HFFc6 (cell line): Measurements from ENCODE around the gene CFAP141. TPM values are rescaled to one million over a fixed set of nuclear protein-coding genes. Genes with fewer than 3 reads are reported as not detected.

ENCODE experiments used
- DNase-seq: peaks from one replicate; pipeline ENCODE4 v3.0.0-alpha.2; 2018
- H3K27ac Mint-ChIP-seq: 2 replicates; pipeline ENCODE4 v1.8.0; 2020; ENCODE audit warnings: mild to moderate bottlenecking, mixed read lengths
- H3K27me3 Mint-ChIP-seq: 2 replicates; pipeline ENCODE4 v1.8.0; 2021; ENCODE audit warnings: mild to moderate bottlenecking, moderate library complexity, mixed read lengths; ENCODE audit not compliant: insufficient read depth
- H3K36me3 Mint-ChIP-seq: 2 replicates; pipeline ENCODE4 v1.8.0; 2021; ENCODE audit warnings: low read depth, mixed read lengths
- H3K4me1 Mint-ChIP-seq: 2 replicates; pipeline ENCODE4 v1.8.0; 2020; ENCODE audit warnings: low read depth, mixed read lengths
- H3K4me3 Mint-ChIP-seq: 2 replicates; pipeline ENCODE4 v1.8.0; 2020; ENCODE audit warnings: mild to moderate bottlenecking, moderate library complexity, mixed read lengths
- H3K9me3 Mint-ChIP-seq: 2 replicates; pipeline ENCODE4 v1.8.0; 2020; ENCODE audit warnings: mild to moderate bottlenecking, mixed read lengths
- total RNA-seq, 6 experiments: library from RNA; stranded (reverse); fragmentation: NEBNext Ultra II Directional; extraction: Animal tissue kit (Norgen Biotek cat#: 25700); gene quantifications; 2 replicates in 1 of 6; 3 replicates in 5 of 6; pipeline ENCODE4 v1.2.3, GENCODE V29; 2021
- TF ChIP-seq, protein P1 (sequence below): fragments of 200-600 bp; sonication (generic); IDR thresholded peaks from 2 replicates; pipeline ENCODE4 v1.5.0; 2021; ENCODE audit warnings: antibody characterized with exemption, mild to moderate bottlenecking

Gene CFAP141
- total RNA-seq, 6 experiments from 2014 or later: not detected

DNA sequence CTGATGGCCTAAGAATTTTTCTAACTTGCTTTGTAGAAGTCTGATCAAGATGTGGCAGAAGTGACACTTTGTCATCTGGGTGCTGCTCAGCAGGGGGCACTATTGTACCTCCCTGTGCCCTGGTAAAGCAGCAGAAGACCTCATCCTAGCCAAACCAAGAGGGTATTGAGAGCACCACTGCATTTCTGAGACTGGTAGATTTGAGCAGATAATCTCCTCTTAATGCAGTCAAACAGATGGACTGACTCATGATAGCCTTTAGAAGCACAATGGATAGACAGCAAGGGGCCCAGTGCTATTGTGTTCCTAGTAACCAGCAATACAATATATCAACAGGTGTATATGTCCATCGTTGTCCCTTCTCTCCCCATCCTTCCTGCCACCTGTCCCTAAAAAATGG, 20.0 kb downstream of the CFAP141 start:
- H3K27ac Mint-ChIP-seq: no peak overlapping the region
- peaks cover 14% of the 10 kb centered on the region for H3K27me3 Mint-ChIP-seq
- H3K4me1 Mint-ChIP-seq: peaks cover 31% of the 10 kb centered on the region
- peak; percentile 36 for DNase-seq
- H3K4me3 Mint-ChIP-seq: no peak overlapping the region
- no peaks in the 10 kb centered on the region; the same call in 1 of the 2 replicates for H3K9me3 Mint-ChIP-seq
- H3K36me3 Mint-ChIP-seq: peaks cover 19% of the 10 kb centered on the region
- TF ChIP-seq, protein P1, sequence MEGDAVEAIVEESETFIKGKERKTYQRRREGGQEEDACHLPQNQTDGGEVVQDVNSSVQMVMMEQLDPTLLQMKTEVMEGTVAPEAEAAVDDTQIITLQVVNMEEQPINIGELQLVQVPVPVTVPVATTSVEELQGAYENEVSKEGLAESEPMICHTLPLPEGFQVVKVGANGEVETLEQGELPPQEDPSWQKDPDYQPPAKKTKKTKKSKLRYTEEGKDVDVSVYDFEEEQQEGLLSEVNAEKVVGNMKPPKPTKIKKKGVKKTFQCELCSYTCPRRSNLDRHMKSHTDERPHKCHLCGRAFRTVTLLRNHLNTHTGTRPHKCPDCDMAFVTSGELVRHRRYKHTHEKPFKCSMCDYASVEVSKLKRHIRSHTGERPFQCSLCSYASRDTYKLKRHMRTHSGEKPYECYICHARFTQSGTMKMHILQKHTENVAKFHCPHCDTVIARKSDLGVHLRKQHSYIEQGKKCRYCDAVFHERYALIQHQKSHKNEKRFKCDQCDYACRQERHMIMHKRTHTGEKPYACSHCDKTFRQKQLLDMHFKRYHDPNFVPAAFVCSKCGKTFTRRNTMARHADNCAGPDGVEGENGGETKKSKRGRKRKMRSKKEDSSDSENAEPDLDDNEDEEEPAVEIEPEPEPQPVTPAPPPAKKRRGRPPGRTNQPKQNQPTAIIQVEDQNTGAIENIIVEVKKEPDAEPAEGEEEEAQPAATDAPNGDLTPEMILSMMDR: peak; percentile 71

GRCh38 chr1:154183046-154183915, 22.9 kb downstream of the CFAP141 start:
- peaks cover 47% of the 10 kb centered on the region for H3K4me1 Mint-ChIP-seq
- TF ChIP-seq, protein P1: no peak; the same call in 1 of the 2 replicates
- peak overlapping the region; percentile 97 for H3K27ac Mint-ChIP-seq
- H3K9me3 Mint-ChIP-seq: no peaks in the 10 kb centered on the region; the same call in 1 of the 2 replicates
- peak overlapping the region; percentile 99 for H3K4me3 Mint-ChIP-seq
- peaks cover 12% of the 10 kb centered on the region for H3K27me3 Mint-ChIP-seq
- DNase-seq: peak; percentile 97
- H3K36me3 Mint-ChIP-seq: peaks cover 40% of the 10 kb centered on the region

- Mint-ChIP-seq H3K4me1 (peaks cover 55% of the 10 kb centered on the region), H3K9me3 (no peaks in the 10 kb centered on the region; the same call in 1 of the 2 replicates), H3K36me3 (peaks cover 42% of the 10 kb centered on the region), H3K4me3 (peak overlapping the region; percentile 99), H3K27me3 (peaks cover 9% of the 10 kb centered on the region), H3K27ac (peak overlapping the region; percentile 97)
- DNase-seq: peak; percentile 70
- TF ChIP-seq, protein P1: peak; percentile 19; the same call in 1 of the 2 replicates
Observed at GRCh38 chr1:154182344-154183045, 23.6 kb downstream of the CFAP141 start.

- DNase-seq: no peak
- Mint-ChIP-seq H3K27ac (peak overlapping the region; percentile 97), H3K27me3 (peaks cover 7% of the 10 kb centered on the region), H3K36me3 (peaks cover 46% of the 10 kb centered on the region), H3K4me1 (peaks cover 61% of the 10 kb centered on the region), H3K9me3 (no peaks in the 10 kb centered on the region; the same call in 1 of the 2 replicates), H3K4me3 (peak overlapping the region; percentile 99)
- TF ChIP-seq, protein P1: no peak
Observed at GRCh38 chr1:154181944-154182343, 24.2 kb downstream of the CFAP141 start.

DNA sequence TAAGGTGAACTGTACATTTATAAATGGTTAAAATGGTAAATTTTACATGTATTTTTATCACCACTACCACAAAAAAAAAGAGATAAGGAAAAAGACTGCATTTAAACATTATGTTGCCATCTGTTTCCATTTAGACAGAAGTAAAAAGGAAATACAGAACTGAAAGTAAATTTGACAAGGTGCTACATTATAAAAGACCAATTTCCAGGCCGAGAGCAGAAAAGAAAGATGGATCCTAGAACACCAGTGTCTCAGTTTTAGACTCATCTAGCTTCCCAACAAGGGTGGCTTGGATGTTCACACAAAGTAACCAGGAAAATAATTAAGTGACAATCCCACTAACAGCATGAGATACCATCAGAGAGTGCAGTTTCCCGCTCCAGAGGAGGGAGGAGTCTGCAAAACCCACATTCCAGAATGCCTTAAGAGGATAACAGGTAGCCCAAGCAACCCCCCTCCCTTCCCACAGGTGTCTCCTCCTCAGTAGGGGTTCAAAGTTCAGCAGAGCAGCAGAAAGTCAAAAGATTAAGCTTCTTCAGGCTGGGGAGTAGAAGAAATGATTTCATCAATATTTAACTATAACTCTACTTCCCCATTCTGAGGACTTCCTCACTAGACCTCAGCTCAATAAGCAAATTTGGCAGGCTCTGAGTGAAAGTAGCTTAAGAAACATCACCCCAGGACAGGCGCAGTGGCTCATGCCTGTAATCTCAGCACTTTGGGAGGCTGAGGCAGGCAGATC, 26.0 kb downstream of the CFAP141 start:
- H3K4me3 Mint-ChIP-seq: peak overlapping the region; percentile 99
- H3K9me3 Mint-ChIP-seq: no peaks in the 10 kb centered on the region; the same call in 1 of the 2 replicates
- H3K36me3 Mint-ChIP-seq: peaks cover 57% of the 10 kb centered on the region
- H3K27me3 Mint-ChIP-seq: peaks cover 4% of the 10 kb centered on the region
- peak overlapping the region; percentile 19 for H3K27ac Mint-ChIP-seq
- TF ChIP-seq, protein P1: no peak
- DNase-seq: no peak
- H3K4me1 Mint-ChIP-seq: peaks cover 77% of the 10 kb centered on the region
